Measurements from ENCODE around the gene FITM2. TPM values are rescaled to one million over a fixed set of nuclear protein-coding genes. Genes with fewer than 3 reads are reported as not detected.
"Not testable (repeated sequence)": the region's sequence is repeated elsewhere in the genome, so short reads cannot be mapped to it uniquely, and the experiment has no call there.

FITM2 gene, protein sequence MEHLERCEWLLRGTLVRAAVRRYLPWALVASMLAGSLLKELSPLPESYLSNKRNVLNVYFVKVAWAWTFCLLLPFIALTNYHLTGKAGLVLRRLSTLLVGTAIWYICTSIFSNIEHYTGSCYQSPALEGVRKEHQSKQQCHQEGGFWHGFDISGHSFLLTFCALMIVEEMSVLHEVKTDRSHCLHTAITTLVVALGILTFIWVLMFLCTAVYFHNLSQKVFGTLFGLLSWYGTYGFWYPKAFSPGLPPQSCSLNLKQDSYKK
- polyA plus RNA-seq (ENCODE audit: insufficient read length in 3 of 3), result 1 to 10 TPM; 8.2 to 9.2 (median 8.2) TPM

DNA sequence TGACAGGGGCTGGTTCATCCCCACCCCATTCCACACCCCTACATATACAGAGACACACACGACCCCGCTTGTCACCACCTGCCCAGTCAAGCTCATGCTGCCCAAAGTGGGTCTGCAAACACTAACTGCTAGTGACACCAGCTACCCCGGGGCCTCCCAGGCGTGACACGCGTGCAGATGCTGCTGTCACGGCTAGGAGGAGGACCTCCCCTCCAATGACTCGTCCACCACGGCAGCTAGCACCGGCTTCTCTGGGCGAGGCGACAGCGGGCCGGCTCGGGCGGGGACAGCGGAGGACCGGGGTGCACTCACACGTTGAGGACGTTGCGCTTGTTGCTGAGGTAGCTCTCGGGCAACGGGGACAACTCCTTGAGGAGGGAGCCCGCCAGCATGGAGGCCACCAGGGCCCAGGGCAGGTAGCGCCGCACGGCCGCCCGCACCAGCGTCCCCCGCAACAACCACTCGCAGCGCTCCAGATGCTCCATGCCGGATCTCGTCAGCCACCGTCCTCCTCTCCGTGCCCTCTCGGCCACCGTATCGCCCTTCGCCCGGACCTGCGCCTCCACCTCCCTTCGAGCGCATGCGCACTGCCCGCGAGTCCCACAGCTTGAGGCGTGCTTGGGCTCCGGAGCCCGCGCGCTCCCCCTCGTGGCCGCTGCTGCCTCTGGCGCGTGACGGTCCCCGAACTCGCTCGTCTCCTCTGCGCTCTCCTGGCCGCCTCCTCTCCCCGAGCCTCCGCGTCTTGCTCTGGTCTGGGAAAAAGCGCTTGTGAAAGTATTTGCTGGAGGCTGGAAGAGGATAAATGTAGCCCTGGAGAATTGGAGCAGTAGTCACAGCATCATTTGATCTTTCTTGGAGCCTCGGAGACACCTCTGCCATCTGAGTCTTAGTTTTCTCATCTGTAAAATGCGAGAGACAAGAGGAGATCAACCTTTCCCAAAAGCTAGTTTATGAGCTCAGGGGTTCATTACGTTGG lies at the start of gene FITM2:
FITM2 (minus strand) TSS at position 539 of the 976 bp plus-strand sequence; CDS start at position 485, 54 bp downstream.
- peak; percentile 87 to 93 (median 89) for DNase-seq (ENCODE audit: low read depth in 3 of 3, low spot score in 2 of 3)

DNA sequence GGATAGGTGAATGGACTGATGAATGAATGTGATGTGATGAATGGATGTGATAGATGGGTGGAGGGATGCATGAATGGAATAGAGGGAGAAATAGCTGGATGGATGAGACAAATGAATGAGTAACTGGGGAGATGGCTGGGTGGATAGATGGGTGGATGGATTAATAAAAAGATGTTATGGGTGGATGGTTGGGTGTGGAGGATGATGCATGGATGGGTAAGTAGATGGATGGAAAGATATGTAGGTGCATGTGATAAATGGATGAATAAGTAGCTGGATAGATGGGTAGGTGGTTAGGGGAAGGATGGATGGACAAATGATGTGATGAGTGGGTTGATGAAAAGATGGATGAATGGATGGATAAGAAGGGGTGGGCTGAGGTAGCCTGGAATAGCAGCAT lies 49.2 kb upstream of the FITM2 start:
- no peak for DNase-seq (ENCODE audit: low read depth in 3 of 3, low spot score in 2 of 3)

DNA sequence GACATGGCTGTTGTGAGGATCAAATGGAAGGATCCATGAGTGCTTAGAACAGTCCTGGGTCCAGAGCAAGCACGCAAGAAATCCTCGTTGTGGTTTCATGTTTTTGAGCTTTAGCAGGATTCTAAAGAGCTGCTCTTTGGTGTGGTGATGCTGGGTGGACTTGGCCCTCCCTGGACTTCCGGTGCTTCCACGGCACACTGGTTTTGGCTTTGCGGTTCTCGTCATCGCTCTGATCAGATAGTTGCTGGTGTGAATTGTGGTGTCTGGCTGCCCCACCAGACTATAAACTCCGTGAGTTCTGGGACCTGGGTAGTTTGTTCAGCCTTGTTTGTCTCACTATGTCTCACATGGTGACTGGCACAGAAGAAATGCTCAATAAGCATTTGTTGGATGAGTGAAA lies 47.8 kb upstream of the FITM2 start:
- no peak for DNase-seq (ENCODE audit: low read depth in 3 of 3, low spot score in 2 of 3)

DNA sequence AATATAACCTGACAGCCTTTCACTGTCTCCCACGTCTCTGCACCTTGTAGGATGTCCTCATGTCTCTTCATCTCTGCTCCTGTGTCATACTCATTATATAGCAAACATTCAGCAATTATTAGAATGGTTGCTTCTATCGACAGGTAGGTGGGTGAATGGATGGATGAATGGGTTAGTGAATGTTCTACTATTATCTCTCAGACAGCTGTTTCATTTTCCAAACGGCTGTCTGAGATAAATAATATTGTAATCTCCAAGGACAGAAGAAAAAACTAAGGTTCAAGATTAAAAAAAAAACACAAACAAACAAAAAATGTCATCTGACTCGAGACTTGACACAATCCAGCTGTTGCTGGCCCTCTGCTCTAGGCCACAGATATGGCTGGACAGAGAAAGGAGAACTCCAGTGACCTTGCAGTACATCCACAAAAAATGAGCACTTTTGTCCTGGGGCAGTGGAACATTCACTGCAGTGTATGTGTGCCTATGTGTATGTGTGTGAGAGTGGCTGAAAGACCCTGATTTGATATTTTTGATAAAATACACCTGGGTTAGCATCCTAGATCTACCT lies 46.6 kb upstream of the FITM2 start:
- peak in 2 of 3 donors; percentile 24 to 47 for DNase-seq (ENCODE audit: low read depth in 3 of 3, low spot score in 2 of 3)

DNA sequence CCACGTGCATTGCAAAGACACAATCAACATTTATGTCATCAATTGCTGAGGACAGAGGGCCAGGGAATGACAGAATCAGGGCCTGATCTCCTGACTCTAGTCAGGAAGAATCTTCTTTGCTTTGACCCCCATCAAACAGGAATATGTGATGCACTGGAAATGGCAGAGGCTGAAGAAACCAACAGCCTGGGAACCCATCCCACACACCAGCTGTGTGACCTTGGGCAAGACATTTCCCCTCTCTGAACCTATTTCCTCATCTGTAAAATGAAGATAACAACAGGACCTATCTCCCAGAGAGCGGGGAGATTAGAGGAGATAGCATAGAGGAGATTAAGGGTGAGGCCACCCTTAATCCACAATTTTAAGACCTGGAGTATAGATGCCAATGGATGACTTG lies 46.0 kb upstream of the FITM2 start:
- no peak for DNase-seq (ENCODE audit: low read depth in 3 of 3, low spot score in 2 of 3)

DNA sequence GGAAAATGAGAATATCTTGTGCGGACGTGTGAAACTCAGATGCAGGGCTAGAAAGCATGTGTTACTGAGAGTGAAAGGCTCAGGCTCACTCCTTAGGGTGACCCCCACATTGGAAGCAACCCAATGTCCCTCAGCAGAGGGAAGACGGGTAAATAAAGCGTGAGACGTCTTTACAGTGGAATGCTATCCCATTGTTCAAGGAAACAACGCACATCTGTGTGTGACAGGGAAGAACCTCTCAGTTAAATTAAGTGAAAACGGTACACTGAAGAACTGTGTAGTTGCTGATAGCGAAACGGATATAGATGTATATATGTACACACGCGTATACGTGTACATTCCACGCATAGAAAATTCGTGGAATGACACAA lies 45.3 kb upstream of the FITM2 start:
- DNase-seq (ENCODE audit: low read depth in 3 of 3, low spot score in 2 of 3), result no peak

DNA sequence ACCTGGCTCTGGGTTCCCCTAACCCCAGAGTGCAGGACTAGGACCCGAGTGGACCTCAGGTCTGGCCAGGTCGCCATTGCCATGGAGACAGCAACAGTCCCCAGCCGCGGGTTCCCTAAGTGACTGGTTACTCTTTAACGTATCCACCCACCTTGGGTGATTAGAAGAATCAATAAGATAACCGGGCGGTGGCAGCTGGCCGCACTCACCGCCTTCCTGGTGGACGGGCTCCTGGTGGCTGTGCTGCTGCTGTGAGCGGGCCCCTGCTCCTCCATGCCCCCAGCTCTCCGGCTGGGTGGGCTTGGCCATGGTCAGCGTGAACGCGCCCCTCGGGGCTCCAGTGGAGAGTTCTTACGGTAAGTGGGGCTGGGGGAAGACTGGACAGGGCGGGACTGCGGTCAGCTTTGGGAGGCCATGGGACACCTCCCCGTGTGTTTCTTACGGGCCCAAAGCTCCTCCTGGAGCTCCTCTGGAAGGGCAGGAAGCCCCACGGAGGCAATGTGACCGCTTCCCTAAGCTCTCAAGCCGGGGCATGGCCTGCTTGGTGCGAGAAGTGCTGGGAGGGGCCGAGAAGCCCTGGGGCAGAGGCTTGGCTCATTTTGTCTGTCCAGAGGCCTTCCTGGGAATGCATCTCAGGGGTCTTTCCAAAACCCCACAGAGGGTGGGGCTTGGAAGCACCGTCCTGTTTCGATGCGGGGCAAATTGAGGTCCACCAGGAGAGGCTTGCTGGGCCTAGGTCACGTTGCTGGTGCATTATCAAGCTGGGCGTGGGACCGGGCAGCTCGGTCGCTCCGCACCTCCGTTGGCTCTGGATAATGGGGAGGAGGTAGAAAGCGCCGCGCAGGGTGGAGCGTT lies 44.7 kb upstream of the FITM2 start, which contains the start of gene HNF4A:
HNF4A (plus strand) TSS at position 202 of the 855 bp plus-strand sequence; CDS start at position 308, 106 bp downstream.
- DNase-seq (ENCODE audit: low read depth in 3 of 3, low spot score in 2 of 3), result no peak

DNA sequence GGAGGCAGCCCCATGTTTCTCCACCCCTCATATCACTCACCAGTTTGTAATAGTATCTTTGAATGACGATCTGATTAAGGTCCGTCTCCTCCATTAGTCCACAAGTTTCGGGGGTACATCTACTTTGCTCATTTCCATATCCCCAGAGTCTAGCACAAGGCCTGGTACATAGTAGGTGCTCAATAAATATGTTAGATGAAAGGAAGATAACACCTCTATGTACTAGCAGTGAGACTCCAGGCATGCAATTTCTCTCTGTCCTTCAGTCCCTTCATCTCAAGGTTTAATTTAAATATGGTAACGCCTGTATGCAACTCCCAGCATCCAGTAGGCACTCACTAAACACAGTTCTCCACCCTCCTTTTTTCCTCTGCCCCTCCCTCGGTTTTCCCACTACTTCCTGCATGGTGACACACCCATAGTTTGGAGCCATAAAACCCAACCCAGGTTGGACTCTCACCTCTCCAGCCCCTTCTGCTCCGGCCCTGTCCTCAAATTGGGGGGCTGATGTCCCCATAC lies 44.0 kb upstream of the FITM2 start:
- DNase-seq (ENCODE audit: low read depth in 3 of 3, low spot score in 2 of 3), result no peak

DNA sequence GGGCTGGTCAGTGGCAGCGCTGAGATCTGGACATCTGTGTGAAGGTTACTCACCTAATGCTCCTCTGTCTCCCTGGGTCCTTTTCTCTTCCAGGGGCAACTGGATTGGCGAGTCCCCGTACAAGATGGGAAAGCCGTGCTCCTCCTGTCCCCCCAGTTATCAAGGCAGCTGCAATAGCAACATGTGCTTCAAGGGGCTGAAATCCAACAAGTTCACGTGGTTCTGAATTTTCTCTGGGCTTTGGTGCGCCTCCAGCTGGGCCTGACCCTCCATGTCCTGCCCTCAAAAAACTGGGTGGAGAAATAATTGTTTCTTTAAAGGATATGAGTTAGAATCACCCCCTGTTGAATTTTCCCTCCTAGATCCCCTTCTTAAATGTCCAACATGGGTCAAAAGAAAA lies 39.6 kb upstream of the FITM2 start:
- no peak for DNase-seq (ENCODE audit: low read depth in 3 of 3, low spot score in 2 of 3)

DNA sequence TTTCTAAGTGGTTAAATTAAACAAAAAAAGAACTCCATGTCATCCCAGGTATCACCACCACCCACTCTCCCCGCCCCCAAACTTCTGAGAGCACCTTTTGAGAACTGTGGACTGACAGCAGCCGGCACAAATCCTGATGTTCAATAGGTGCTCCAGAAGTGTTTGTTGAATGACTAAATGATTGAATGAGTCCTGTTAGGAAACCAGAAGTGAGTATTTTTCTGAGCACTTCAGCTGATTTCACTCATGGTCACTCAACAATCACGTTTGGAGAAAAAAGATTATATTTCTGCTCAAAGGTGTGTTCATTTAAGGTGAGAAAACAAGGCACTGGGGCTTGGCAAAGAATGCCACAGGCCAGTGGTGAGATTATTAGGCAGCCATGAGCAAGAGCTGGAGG lies 38.3 kb upstream of the FITM2 start:
- DNase-seq (ENCODE audit: low read depth in 3 of 3, low spot score in 2 of 3), result no peak

DNA sequence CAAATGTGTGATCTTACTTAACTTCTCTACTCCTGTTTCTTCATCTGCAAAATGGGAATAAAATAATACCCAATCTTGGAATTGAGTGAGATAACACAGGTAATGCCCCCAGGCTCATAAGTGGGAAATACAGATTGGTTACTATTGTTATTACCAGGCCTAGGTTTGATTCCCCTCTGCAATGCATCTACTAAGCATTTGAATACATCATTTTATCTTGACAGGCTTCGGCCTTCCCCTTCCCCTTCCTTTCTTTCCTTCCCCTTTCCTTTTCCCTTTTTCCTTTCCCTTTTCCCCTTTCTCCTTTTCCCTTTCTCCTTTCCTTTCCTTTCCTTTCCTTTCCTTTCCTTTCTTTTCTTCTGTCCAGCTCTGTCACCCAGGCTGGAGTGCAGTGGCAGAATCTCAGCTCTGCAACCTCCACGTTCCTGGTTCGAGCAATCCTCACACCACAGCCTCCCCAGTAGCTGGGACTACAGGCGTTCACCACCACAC lies 37.2 kb upstream of the FITM2 start:
- DNase-seq (ENCODE audit: low read depth in 3 of 3, low spot score in 2 of 3), result no peak

DNA sequence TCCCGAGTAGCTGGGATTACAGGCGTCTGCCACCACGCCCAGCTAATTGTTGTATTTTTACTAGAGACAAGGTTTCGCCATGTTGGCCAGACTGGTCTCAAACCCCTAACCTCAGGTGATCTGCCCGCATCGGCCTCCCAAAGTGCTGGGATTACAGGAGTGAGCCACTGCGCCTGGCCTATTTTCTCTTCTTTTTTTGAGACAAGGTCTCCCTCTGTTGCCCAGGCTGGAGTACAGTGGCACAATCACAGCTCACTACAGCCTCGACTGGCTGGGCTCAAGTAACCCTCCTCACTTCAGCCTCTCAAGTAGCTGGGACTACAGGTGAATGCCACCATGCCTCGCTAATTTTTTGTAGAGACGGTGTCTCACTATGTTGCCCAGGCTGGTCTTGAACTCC lies 34.9 kb upstream of the FITM2 start:
- DNase-seq (ENCODE audit: low read depth in 3 of 3, low spot score in 2 of 3), result not testable (repeated sequence)

DNA sequence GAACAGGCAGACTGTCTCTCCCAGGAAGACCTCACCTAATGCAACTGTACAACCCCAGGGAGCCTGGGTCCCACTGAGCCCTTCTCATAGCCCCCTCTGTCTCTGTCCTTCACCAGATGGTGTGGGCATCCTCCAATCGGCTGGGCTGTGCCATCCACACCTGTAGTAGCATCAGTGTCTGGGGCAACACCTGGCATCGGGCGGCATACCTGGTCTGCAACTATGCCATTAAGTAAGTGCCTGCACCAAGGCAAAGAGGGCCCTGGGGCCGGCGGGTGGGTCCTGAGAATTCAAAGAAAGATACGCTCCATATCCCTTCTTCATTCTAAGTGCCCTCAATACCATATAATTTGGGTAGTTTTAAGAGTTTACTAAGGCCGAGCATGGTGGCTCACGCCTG lies 34.1 kb upstream of the FITM2 start:
- no peak for DNase-seq (ENCODE audit: low read depth in 3 of 3, low spot score in 2 of 3)

DNA sequence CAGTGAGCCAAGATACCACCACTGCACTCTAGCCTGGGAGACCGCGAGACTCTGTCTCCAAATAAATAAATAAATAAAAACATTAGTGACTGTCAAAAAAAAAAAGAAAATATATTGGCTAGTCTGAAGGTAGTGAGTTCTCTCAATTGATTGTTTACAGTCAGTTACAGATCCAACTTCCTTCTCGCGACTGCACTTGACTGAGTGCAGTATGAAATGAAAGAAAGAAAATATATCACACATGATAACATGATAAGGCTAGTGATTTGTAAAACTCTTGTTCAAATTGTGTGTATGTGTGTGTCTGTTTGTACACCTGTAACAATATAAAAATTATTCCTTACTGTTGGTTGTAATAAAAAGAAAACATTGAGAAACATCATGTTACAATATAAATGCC lies 33.7 kb upstream of the FITM2 start:
- DNase-seq (ENCODE audit: low read depth in 3 of 3, low spot score in 2 of 3), result no peak

DNA sequence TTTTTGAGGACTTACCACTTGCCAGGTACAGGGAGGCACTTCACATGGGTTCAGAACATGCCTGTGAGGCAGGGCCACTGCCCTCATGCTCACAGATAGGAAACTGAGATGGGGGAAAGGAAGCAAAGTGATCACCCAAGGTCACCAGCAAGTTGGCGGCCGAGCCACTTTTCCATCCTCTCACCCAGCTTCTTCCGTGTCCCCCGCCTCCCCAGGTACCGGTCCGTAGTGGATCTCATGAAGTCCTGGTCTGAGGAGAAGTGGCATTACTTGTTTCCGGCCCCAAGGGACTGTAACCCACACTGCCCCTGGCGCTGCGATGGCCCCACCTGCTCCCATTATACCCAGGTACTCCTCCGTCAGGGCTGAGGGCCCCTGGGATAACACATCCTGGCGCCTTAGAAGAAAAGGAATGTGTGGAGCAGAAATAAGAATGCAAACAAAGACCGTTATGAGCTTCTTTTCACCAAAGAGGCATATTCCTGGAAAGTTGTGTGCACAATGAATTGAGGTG lies 32.2 kb upstream of the FITM2 start:
- DNase-seq (ENCODE audit: low read depth in 3 of 3, low spot score in 2 of 3), result no peak

DNA sequence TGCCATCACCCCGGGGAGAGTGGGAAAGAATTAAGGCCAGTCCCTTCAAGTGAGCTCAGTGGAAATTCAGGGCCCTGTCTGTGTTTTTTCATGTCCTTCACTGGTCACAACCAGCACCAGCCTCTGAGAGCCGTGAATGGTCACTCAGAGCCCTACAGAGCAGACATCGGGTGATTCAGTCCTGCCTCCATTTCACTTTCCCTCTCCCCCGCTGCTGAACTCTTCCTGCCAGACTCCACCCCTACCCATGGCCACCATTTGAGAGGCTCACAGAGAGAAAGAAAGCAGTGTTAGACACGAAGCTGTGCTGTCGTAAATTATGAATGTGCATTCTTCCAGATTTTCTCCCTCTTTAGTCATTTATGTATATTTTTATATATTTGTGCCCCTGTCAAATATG lies 31.2 kb upstream of the FITM2 start:
- no peak for DNase-seq (ENCODE audit: low read depth in 3 of 3, low spot score in 2 of 3)

DNA sequence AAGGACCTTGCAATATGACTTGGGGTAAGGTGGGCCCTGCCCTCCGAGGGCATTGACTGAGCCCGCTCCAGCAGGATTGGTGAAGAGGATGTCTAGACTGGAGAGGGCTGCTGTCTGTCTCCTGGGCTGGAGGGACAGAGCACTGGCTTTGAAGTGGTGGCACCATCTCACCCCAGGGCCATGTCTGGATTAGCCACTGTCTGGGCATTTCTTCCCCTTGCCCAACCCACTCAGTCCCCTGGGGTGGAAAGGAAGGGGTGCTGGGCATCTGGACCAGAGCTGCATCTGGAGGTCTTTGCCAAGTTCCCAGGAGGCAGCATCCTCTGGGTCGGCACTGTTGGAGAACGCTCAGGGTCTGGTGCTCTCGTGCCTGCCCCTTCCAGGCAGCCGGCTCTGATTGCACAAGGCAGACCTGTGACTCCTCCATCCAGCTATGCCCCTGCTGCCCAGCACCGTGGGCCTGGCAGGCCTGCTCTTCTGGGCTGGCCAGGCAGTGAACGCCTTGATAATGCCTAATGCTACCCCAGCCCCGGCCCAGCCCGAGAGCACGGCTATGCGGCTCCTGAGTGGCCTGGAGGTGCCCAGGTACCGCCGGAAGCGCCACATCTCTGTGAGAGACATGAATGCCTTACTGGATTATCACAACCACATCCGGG lies 25.9 kb upstream of the FITM2 start, which contains the start of gene R3HDML:
R3HDML (plus strand) TSS at position 319 of the 656 bp plus-strand sequence; CDS start at position 434, 115 bp downstream.
- no peak for DNase-seq (ENCODE audit: low read depth in 3 of 3, low spot score in 2 of 3)

DNA sequence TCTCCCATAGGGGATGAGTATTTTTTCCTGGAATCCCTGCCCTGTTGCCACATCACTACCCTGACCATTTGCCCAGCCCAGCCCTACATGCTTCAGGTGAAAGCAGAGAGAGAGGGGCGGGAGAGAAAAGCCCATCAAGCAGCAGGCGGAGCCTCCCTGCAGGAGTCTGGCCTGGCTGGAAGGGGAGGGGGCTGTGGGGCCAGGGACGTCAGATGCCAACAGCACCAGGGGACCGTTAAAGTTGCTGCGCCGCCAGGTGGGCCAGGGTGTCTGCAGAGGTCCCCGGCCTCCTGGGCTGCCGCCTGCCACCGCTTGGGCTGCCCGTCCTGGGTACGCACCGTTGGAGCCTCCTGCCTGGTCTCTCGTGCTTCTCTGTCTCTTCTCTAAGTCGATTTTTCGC lies 25.1 kb upstream of the FITM2 start:
- DNase-seq (ENCODE audit: low read depth in 3 of 3, low spot score in 2 of 3), result no peak

DNA sequence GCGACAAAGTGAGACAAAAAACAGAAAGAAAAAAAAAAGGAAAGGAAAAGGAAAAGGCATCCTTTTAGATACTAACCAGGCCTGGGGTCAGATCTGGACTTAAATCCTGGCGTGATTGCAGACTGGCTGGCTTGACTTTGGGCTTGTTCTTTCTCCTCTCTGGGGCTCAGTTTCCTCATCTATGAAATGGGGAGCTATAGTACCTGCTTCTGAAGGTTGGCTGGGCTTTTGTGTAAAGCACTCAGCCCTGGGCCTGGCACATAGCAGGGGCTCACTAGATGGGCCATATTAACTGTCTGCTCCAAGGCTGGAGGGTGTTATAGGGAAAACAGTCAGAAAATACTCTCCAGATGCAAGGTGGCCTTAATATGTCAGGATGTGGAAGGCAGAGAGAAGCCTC lies 24.7 kb upstream of the FITM2 start:
- no peak for DNase-seq (ENCODE audit: low read depth in 3 of 3, low spot score in 2 of 3)
